HG03460 (cell line): Measurements from ENCODE around the gene PLXNB2.

ENCODE experiments used
- ATAC-seq: cut with Tn5 transposase; IDR thresholded peaks from one replicate; pipeline ENCODE4 v1.9.1; 2021; ENCODE audit not compliant: unreplicated experiment

The PLXNB2 gene

DNA sequence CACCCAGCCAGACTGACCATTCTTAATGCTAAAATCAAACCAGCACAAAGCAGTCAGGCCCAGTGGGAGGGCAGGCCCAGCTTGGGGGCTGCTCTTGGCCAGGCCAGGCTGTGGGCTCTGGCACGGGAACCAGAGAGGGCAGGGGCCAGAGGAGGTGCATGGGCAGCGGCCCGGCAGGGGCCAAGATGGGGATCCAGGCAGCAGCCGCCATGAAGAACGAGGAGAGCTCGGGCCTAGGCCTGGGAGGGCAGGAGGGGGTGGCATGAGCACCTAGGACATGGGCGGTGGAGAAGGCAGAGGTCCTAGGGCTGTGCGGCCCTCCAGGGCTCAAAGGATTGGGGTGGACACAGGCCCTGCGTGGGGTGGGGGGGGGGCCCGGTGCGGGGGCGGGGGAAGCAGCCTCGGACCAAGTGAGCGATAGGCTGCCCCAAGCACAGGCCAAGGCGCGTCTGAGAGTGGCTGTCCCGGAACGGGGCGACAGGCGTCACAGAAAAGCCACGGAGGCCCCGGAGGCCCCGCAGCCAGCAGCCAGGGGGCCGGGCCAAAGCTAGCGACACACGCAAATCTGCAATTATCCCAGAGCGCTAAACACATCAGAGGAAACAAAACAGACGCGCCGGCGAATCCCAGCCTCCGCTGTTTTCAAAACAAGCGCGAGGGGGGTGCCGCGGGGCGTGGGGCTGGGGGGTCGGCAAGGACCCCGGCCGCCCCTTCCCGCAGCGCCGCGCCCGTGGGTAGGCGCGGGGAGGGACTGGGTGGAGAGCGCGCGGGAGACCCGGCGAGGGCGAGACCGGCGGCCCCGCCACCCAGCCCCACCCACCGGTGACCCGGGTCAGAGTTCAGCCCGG is 8.3 kb downstream of the PLXNB2 start:
- ATAC-seq: no peak

DNA sequence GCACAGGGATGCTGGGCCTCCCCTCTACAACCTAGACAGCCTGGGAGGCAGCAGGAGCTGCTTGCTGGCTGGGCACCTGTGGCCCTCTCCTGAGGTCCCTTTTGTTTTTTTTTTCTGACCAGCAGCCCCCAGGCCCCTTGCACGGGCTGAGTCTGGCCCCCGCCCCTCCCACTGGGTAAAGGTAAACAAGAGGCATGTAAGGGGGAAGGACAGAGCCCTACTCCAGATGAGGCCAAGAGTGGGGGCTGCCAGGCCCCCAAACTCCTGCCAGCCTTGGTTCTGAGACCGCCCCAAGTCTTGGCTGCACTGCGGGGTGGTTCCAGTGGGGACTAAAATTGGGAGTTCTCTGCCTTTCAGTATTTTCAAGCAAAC is 9.2 kb downstream of the PLXNB2 start:
- no peak for ATAC-seq

DNA sequence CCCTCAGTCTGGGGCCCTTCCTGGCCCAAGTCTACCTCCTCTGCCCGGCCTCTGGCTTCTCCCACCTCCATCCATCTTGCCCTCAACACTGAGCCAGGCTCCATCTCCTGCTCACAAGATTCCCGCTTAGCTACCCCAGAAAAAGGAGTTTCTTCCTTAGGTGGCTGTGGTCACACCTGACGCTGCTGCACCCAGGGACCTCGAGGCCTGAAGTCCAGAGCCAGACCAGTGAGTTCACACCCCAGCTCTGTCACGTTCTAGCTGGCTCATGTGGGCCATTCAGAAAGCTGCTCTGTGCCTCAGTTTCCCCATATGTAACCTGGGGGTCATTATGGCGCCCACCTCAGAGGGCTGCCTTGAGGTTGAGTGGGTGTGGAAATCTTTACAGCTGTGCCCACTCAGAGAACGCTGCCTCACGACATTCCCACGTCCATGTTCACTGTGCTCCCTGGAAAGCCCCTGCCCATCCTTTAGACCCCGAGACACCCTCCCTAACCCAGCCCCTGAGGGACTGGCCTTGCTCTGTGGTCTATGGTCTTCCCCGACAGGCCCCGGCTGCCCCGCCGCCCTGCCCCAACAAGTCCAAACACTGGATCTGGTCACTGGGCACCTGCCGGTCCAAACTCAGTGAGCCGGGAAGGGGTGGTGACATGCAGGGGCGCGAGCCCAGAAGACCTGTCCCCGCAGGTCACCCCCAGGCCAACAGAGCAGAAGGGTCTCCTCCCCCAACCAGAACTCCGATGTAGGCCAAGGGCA is 9.8 kb downstream of the PLXNB2 start:
- no peak for ATAC-seq

DNA sequence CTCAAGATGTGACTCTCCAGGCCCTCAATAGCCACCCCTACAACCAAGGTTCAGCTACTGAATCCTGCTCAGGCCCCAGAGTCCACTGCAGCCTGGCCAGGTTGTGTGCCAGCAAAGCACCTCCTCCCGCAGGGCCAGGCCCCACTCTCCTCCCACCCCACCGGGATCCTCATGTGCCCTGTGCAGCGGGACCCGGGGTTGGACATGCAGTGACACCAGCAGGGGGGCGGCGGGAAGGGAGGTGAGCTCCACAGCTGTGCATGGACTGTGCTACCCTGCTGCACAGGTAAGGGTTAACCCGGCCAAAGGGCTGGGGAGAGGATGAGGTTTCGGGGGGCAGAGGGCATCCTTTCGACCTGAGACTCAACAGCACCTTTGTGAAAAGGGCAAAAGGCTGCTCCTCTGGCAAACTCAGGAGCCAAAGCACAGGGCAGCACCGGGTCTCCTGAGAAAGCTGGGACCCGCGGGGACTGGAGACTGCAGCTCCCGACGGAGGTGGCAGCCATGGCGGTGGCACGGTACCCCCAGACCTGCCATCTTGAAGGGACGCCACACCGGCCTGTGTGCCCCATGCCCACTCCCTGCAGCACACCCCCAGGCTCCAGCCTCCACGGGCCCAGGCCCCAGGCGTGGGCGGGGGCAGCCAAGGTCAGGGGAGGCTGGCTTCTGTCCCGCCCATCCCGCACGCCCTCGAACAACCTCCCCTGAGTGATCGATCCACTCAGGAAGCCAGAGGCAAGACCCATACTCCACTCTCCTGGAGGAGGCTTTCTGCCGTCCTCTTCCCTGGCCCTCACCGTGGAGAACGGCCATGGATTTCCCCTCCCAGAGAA is 10.6 kb downstream of the PLXNB2 start:
- no peak for ATAC-seq

DNA sequence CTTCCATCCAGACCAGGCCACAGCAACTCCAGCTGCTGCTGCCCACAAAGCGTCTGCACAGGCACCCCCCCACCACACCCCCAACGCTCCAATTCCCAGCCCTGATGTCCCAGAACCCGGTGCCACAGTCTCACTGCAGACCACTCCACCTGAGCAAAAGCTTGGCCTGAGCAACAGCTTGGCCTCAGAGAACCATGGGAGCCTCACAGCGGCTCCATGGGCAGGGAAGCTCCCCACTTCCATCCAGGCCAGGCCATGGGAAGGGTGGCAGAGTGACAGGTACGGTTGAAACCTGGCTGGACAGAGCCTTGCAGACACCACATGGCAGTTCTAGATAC is 13.2 kb downstream of the PLXNB2 start:
- no peak for ATAC-seq

DNA sequence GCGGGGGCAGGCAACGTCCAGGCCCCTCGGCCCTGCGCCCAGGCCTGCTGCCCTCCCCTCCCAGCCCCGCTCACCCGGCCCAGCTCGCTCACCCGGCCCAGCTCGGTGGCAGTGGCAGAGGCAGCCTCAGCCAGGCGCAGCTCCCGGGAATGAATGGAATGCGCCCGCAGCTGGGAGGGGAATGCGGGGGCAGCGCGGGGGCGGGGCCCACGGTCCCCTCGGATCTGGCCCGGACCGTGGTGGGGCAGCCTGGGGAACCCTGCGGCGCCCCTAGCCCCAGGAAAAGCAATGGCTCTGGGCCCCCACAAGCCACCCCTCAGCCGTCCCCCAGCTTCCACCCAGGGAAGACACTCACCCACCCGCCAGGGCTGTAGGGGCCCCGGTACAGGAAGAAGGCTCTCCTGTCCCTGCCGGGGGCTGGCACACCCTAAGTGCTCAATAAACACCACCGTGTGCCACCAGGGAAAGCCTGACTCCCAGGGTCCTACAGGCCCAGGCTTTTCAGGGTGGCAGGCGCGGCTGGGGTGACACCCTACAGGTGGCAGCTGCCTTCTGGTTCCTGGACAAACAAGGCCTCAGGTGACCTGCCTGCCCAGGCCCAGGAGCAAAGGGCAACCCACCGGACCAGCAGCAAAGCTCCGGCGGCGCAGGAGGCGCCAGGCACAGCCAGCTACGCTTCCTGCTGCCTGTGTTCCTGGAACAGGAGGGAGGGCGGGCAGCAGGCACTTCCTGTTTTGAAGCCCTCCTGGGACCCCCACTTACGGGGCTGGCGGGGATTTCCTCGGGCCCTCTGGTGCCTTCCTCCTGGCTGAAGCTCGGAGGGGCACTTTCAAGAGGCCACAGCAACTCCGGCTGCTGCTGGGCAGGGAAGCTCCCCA is 13.8 kb downstream of the PLXNB2 start:
- ATAC-seq: no peak

DNA sequence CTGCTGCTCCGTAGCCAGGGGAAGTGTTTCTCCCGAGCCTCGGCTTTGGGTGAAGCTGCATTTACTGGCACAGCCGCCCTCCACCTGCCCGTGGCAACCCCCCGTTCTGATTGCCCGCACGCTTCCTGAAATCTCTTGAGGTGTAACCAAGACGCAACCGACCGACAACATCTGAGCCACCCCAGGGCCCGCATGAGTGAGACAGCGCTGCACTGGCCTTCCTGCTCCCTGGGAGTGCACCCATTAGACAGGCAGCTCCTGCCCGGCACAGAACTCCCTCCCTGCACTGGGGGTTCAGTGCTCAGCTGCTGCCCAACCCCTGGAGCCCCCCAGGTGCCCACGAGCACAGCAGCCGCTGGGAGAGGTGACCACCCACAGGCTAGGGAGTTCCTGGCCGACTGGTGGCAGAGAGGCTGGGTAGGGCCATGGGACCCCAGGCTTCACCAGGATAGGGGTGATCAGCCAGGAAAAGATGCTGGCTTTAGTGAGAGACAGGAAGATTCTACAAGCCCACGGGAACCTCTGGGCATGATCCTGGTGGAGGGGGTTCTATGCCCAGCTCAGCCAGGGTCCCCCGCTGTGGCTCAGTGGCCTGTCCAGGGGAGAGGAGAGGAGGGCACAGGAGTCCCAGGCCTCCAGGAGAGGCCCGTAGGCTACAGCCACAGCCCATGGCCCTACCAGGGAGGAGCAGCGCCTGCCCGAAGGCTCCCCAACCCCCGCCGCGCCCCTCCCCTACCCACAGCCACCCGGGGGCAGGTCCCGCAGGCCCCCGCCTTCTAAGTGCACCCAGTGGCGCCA is 14.6 kb downstream of the PLXNB2 start:
- no peak for ATAC-seq

DNA sequence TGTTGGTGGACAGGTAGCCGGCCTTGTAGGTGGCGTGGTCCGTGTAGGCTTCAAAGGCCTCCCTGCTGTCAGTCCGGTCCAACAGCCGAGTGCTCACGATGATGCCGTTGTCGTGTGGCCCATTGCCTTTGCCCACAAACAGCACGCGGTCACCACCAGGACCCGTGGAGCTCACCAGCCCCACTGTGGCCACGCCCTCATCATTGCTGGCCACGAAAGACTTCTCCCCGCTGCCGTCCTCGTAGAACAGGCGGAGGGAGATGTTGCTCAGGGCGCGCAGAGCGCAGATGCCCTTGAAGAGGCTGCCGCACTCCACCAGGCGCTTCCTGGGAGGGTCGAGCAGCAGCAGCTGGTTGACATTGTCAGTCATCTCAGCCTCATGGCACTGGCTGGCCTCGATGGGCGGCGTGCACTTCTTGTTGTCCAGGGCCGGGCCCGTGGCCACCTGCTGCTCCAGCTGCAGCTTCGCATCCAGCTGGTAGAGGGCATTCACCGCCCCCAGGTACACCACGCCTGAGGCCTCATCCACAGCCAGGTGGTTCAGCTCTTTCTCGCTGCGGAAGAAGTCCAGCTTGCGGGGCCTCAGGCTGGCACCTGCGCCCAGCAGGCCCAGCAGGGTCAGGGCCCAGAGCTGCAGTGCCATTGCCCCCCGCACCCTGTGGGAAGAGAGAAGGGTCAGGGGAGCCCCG is 17.4 kb downstream of the PLXNB2 start:
- no peak for ATAC-seq

DNA sequence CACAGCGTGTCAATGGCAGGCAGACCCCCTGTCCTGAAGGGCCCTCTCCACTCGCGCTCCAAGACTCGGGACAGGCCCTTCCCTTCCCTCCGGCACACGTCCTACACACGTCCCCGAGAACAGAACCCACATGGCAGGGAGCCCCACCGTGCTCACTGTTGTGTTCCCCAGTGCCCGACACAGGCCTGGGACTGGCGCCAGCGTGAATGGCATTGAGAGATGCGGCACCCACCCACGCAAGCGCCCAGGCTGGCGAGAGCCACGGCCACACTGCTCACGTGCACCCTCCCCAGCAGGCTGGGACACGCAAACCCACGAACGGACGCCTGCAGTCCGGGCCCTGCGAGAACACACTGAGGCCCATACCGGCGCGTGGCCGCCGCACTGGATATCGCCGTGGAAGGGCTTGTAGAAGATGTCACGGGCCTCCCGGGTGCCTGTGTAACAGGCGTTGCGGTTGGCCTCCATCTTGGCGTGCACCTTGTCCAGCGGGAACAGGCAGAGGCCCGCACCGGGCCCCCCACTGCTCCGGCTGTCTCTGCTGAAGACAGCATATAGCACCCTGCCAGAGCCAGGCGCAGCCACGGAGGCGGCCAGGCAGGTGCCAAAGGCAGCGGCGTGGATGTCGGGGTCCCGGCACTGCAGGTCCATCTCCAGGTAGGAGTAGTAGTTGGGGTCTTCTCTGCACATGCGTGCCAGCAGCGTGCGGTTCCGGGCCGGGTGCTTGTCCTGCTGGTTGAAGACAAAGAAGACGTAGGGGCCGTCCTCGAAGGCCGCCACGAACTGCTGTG is 18.1 kb downstream of the PLXNB2 start:
- ATAC-seq: no peak

DNA sequence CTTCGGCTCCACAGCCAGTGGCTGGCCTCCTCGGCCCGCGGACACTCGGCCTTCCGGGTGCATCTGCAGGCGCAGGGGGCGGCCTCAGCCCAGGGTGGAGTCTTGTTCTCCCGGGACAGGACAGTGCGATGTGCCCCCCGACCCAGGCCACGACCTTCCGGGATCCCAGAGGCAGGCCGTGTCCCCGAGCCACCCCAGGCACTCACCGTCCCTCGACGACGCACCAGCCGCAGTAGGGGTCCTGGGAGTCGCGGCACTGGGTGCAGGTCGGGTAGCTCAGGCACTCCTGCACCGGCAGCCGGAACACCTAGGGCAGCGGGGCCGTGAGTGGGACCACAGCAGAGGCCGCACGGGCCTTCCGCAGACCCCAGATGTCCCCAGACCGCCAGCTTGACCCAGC is 19.7 kb downstream of the PLXNB2 start:
- no peak for ATAC-seq

DNA sequence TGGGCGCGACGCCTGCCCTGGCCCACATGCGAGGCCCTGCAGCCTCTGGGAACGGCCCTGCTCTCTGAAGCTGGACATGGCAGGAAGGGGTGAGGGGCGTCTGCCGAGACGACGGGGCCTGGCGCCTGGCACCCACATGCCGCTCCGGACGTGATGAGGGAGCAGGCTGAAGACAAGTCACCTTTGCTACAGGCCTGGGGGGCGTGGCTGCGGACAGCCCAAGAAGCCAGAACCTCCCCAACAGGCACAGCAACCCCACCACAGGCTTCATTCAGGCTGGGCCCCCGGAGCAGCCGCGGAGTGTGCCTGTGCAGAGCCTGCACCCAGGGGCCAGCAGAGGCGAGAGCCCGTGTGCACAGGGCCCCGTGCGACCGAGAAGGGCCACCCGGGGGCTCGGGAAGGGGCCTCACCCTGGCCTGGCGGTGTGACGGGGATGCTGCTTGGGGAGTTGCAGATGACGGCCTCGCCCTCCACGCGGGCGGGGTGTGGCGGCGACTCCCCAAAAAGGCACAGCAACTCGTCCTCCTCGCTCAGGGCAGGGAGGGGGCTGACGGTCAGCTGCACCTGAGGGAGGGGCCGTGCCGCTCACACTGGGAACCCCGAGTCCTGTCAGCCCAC is 20.6 kb downstream of the PLXNB2 start:
- no peak for ATAC-seq

DNA sequence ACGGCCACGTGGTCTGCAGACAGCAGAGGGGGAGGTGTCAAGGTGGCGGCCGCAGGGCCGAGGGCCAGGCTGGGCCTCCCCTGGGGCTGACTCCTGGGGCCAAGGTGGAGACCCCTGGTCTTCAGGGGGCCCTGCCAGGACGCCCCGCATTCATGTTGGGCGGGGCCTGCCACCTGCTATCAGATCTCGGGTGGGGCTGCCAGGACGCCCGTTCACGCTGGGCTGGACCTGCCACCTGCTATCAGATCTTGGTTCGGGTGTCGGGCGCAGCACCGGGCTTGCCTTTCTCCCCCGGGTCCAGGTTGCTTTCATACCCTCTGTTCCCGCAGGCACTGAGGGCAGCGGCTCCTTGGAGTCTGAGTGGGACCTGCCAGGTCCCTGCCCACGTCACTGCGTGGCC is 21.2 kb downstream of the PLXNB2 start:
- ATAC-seq: no peak

DNA sequence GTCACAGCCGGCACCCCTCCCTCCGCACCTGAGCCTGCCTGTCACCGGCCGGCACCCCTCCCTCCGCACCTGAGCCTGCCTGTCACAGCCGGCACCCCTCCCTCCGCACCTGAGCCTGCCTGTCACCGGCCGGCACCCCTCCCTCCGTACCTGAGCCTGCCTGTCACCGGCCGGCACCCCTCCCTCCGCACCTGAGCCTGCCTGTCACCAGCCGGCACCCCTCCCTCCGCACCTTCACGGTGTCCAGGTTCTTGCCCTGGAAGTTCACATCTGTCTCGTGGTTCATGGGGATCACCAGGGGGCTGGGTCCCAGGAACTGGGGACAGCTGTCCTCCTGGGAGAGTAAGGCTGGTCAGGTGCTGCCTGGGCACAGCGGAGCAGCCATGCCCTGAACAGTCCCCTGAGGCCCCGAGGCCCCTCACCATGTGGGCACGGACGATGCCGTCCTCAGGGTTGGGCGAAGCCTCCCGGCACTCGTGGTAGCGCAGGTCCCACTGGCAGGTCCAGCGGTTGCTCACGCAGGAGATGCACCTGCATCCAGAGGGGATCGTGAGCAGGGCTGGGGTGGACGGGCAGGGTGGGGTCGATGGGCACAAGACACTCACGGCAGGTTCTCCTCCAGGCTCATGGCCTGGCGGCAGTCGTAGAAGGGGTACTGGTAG is 21.7 kb downstream of the PLXNB2 start:
- ATAC-seq: no peak

DNA sequence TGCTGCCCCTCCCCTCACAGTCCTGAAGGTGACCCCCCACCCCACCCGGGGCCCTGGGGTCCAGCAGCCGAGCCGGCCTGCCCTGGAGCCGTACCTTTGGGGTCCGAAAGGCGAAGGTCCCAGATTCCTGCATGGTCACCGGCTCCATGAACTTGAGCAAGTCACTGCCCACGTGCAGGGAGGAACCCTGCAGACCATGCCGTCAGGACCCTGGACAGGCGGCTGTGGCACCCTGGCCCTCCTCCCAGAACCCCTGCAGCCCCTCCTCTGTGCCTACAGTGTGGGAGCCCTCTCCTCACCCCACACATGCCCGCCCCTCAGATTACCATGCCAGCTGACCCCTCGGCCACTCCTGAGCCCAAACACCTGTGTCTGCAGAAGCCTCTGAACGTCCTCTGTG is 23.0 kb downstream of the PLXNB2 start:
- no peak for ATAC-seq

DNA sequence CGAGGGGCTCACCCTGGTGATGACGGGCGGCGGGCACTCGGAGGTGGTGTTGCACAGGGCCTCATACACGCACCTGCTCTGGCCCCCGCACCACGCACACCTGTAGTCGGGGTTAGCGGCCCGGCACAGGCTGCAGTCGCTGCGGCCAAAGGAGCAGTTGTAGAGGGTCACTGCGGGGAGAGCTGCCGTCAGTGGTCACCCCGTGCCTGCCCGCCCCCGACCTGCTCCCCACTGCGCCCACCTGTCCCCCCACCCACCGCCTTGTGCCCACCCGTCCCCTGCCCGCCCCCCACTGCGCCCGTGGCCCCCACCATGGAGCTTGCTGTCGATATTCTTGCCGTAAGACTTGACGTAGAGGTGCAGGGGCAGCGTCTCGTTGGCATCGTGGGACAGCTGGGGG is 23.6 kb downstream of the PLXNB2 start:
- ATAC-seq: no peak

DNA sequence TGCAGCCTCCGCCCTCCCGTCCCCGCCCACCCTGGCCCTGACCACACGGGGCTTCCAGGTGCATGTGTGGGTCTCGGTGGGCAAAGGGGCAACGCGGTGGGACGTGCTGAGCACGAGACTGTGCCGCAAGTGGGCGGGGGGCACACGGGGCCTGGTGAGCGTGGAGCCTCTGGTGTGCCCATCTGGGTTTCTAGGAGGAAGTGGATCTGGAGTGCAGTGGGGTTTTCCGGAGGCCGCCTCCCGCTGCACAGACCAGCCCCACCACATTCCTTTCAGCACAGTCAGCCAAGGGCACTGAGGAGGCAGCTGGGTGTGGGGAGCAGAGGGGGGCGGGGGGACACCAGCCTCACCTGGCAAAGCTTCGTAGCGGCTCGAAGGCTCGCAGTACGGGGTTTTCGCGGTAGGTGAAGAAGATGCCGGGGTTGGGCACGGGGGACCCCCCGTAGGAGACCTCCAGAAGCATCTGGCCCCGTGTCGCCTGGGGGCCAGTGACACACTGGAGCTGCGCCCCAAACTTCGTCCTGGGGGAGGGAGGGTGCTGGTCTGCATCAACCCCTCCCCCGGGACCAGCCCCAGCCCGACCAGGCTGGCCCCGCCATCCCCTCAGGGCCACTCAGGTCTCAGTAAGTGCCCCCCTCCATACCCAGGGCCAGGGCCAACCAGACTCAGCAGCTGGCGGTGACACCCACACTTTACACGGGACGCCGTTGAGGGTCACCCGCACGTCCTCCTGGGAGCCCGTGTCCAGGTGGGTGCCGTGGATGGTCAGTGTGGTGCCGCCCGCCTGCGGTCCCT is 24.9 kb downstream of the PLXNB2 start:
- ATAC-seq: no peak

DNA sequence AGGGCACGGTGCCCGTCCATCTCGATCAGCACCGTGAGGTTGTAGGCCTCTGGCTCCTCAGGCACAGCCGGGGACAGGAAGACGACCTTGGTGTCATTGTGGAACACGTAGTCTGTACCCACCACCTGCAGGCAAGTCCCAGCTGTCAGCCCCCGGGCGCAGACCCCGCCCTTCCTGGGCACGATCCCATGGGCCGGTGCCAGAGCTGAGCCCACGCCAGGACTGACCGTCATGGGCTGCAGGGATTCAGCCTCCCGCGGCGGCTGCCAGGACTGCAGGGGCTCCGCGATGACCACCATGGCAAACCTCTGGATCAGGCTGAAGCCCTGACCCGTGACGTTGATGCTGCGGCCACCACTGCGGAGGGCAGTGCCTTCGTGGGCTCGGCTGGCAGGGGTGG is 25.5 kb downstream of the PLXNB2 start:
- ATAC-seq: no peak
